ENCODE results near the gene RDH16.
A peak's percentile ranks its signal among the peaks of the same experiment; 100 is the strongest.

Gene RDH16, protein sequence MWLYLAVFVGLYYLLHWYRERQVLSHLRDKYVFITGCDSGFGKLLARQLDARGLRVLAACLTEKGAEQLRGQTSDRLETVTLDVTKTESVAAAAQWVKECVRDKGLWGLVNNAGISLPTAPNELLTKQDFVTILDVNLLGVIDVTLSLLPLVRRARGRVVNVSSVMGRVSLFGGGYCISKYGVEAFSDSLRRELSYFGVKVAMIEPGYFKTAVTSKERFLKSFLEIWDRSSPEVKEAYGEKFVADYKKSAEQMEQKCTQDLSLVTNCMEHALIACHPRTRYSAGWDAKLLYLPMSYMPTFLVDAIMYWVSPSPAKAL

DNA sequence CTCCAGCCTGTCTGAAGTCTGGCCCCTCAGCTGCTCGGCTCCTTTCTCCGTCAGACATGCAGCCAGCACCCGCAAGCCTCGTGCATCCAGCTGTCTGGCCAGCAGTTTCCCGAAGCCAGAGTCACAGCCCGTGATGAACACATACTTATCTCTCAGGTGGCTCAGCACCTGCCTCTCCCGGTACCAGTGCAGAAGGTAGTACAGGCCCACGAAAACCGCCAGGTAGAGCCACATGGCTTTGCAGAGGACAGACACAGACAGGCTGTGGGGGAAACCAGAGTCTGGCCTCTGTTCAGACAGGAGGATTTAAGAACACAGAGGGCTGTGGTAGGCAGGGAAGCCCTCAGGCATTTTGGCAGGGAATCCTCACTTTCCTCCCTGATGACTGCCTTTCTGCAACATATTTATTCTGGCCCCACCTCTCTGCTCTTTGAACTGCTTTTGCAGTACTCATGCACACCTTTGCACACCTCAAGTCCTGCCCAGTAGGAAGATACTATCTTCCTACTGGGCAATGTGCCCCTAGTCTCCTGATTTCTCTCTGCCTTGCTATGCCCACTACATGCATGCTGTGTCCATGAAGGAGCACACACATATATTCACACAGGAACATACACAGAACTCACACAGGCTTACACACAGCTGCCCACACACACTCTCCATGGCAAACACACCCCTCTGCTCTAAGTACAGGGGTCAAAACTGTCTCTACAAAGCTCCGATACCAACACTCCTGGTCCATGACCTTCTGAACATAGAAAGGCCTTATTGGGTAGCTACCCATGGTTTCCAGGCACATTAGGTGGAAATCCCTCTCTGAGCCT, at the start of gene RDH16:
RDH16 (minus strand) TSS at position 380 of the 824 bp plus-strand sequence; CDS start at position 234, 146 bp downstream.
- DNase-seq (ENCODE audit: low read depth) = peak; percentile 94

GRCh38 chr12:57006809-57007475, 49.5 kb upstream of the RDH16 start:
- H3K4me3 ChIP-seq (ENCODE audit: low read length) = peak overlapping the region; percentile 2
- no peak for TF ChIP-seq CTCF (IDR thresholded peaks at IDR 0.05; ENCODE audit: insufficient read depth, low read depth, low read length, missing control alignments)
- DNase-seq (ENCODE audit: low read depth) = no peak

More for the DNA sequence above, at the start of gene RDH16:
- TF ChIP-seq CTCF (IDR thresholded peaks at IDR 0.05; ENCODE audit: insufficient read depth, low read depth, low read length, missing control alignments) = no peak
- no peak within 1 kb of the TSS for H3K4me3 ChIP-seq (ENCODE audit: low read length)

DNA sequence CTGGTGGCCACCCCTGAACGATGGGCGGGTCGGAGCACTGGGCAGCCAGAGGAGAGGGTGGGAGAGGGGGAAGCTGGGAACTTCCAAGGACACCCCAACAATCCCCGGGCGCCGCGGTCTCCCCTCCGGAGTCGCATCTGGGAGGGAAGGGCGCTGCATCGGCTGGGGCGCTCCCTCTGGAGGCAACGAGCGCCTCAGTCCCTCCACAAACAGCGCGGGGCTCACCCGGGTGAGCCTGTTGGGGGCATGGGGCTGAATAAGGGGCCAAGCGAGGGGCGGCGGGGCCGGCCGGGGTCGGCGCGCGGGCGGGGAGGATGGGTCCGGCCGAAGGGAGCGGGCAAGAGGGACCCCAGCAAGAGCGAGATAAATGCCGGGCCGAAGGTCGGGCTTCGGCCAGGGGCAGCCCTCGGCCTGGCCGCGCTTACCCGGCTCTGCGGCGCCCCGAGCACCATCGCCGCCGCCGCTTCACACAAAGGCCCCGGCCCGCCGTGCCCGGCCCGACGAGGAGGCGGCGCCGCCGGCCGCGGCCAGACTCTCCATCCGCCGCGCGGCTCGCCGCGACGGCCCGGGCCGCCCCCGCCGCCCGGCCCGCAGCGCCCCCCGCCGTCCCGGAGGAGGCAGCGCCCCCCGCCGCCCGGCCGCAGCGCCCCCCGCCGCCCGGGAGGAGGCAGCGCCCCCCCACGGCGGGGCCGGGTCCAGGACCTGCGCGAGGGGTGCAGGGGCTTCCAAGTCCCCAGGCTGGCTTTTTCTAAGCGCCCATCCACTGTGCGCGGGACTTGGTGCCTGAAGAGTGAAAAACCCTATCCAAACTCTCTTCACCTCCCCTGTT, 48.8 kb upstream of the RDH16 start, which contains the start of gene ZBTB39:
ZBTB39 (minus strand) TSS at position 567 of the 829 bp plus-strand sequence. CDS start 1,629 bp downstream, outside the sequence.
- peak; percentile 35 for TF ChIP-seq CTCF (IDR thresholded peaks at IDR 0.05; ENCODE audit: insufficient read depth, low read depth, low read length, missing control alignments)
- peak within 1 kb of the TSS; percentile 76 for H3K4me3 ChIP-seq (ENCODE audit: low read length)
- peak; percentile 62 for DNase-seq (ENCODE audit: low read depth)

GRCh38 chr12:57004651-57005050, 47.2 kb upstream of the RDH16 start:
- no peak for TF ChIP-seq CTCF (IDR thresholded peaks at IDR 0.05; ENCODE audit: insufficient read depth, low read depth, low read length, missing control alignments)
- H3K4me3 ChIP-seq (ENCODE audit: low read length) = no peak overlapping the region
- no peak for DNase-seq (ENCODE audit: low read depth)

- no peak overlapping the region for H3K4me3 ChIP-seq (ENCODE audit: low read length)
- DNase-seq (ENCODE audit: low read depth) = no peak
- no peak for TF ChIP-seq CTCF (IDR thresholded peaks at IDR 0.05; ENCODE audit: insufficient read depth, low read depth, low read length, missing control alignments)
Measured at GRCh38 chr12:57003395-57003794, 46.0 kb upstream of the RDH16 start.

DNA sequence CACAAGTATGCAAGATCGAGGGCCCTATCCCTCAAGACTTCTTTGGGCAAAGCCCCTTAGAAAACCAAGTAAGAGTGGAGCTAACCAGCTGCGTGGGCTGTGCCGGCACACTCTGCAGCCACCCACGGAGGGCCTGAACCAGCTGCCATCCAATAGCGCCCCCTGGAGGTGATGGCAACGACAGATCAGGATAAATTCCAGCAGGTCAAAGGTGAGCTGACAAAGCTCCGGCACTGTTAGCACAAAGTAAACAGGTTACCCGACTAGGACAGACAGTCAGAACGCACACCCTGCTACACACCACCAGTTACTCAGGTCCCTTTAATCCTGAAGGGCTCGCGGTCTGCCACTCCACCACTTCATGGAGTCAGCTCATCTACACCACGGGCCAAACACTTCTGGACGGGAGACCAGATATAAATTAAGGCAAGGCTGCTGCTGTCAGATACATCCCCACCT, 44.1 kb upstream of the RDH16 start:
- peak; percentile 77 for DNase-seq (ENCODE audit: low read depth)
- H3K4me3 ChIP-seq (ENCODE audit: low read length) = no peak overlapping the region
- TF ChIP-seq CTCF (IDR thresholded peaks at IDR 0.05; ENCODE audit: insufficient read depth, low read depth, low read length, missing control alignments) = peak; percentile 81

Data from epithelial cell of esophagus (primary cell).